Activated CD8-positive, alpha-beta memory T cell treated with anti-CD3 and anti-CD28 coated beads for 1 hour (primary cell): ENCODE data around the gene NISCH.

Experiments used
- DNase-seq, 2 donors: peaks; one replicate each; pipeline ENCODE4 v3.0.0-alpha.2; 2020; ENCODE audit warnings: low read depth in 1 of 2; ENCODE audit errors: extremely low read depth in 1 of 2

The NISCH gene

DNA sequence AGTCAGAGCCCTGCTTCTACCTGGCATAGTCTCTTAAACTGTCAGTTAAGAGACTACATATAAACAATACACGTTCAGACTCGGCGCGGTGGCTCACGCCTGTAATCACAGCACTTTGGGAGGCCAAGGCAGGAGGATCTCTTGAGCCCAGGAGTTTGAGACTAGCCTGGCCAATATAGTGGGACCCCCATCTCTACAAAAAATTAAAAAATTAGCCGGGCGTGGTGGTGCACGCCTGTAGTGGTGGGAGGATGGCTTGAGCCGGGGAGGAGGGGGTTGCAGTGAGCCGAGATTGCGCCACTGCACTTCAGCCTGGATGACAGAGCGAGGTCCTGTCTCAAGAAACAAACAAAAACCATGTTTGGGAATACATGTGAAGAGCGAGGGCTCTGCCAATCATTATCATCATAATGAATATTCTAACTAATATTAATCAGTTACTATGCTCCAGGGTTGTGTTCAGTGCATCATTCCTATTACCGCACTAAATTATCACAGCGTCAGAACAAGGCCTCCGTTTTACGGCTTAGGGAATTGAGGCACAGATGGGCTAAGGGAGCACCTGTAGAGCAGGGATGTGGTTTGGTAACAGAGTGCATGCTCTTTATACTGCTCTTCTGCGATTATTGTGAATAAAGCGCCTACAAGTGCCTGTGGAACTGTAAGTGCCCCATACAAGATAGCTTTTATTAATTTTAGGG lies 80.2 kb downstream of the NISCH start:
- no peak for DNase-seq

DNA sequence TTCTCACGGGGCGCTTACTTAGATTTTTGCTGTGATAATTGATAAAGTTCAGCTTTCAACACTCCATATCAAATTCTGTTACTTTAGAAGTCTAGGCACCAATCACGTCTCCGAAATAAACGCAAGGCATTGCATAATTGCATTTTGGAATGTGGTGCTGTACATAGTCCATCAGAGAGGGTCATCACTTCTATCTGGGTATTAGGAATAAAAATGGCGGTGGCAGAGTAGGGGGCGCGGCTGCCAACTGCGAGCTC lies 80.6 kb downstream of the NISCH start:
- no peak for DNase-seq

DNA sequence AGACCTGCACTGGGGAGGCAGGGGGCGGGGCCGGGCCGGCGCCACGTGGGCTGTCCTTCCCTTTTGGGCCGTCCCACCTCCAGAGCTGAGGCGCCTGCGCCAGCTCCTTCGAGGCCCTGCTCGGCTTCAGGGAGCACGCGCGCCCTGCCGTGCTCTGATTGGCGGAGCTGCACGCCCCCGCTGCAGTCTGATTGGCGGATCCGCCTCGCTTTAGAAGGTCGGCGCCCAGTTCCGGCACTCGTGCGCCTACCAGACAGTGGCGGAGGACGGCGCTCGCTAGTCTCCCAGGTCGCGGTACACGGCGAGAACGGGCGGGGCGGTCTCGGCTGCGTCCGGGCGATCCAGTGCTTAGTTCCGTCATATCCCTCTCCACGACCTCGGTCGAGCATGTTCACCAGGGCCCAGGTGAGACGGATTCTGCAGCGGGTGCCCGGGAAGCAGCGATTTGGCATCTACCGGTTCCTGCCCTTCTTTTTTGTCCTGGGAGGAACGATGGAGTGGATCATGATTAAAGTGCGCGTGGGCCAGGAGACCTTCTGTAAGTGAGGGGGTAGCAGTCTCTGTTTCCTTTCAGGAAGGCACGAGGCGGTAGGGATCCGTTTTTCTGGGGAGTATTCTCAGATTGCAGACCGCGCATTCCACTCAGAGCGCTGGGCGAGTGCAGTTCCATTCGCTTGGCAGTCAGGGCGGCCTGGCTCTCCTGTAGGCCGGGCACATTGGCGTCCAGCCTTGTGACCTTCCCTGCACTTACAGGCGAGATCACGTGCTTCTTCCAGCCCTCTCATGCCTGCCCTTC lies 81.2 kb downstream of the NISCH start, which contains the start of gene UQCC5:
TSS of gene UQCC5 (plus strand) at position 237 of the 796 bp plus-strand sequence. CDS start at position 388, 151 bp downstream.
- DNase-seq: peak; percentile 89 to 91

DNA sequence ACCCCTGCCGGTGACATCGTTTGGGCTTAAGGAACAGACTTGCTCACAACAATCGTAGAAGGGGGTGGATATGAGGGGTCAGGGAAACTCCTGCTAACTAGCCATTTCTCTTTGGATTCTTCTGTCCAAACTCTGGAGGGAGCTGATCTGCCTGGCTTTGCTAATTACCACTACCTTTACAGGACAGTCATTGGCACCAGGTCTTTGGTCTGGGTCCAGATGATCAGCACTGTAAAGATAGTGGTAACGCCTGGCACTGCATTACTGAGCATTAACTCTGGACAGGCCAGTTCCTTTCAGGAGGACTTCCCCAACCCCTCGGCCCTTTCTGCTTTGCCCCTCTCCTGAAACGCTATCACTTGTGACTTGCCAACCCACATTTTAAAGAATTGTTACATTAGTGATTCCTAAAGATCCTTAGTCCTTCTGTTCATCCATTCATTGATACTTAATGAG lies 81.8 kb downstream of the NISCH start:
- no peak for DNase-seq

GRCh38 chr3:52537726-52538421 lies 82.5 kb downstream of the NISCH start:
- no peak for DNase-seq

DNA sequence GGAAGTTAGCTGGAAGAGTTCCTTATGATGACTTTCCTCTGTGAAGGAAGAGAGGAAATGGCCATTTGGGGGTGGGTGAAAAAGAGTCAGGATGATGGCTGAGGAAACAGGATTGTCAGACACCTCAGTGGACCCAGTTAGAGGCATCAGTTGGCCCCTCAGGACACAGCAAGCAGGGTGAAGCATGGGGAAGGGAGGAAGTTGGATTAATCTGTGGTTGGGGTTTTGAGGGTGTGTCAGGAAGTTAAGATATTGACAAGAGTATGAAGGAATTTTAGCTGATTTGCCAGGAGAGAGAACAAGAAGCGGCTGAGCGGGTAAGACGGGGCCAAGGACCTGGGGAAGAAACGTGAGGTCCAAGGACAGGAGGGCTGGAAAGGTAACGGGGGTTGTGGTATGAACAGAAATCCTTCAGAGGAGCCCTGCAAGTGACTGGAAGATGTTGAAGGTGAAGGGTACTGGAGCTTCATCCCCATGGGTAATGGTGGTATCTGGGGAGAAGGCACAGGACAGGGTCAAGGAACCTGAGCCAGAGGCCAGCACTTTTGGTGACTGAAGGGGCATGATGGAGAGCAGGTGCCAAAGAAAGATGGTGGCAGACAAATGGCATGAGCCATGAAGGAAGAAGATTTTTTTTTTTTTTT lies 83.7 kb downstream of the NISCH start:
- DNase-seq: no peak

DNA sequence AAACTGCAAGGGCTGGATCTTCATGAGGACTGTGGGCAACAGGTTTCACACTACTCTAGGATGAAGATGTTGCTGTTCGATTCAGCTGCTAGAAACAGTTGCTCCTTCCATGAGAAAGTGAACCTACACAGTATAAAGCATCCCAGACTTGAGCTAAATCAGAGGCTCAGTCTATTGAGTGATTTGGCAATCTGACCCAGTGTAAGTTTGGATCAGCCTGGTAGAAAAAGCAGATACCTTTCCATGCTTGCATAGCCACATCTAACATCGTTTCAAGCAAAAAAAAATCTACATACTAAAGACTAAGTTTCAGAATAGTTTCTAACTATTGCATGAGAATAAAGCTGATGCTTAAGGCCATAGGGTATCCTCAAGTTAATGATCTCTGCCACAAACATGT lies 85.6 kb downstream of the NISCH start:
- no peak for DNase-seq
